Vagina (tissue), 2 donors: Measurements from ENCODE around the gene ITPR1. TPM values are rescaled to one million over a fixed set of nuclear protein-coding genes. Genes with fewer than 3 reads are reported as not detected.

ENCODE experiments used
- DNase-seq, 2 donors: peaks; one replicate each; pipeline ENCODE4 v3.0.0-alpha.2; 2017; ENCODE audit errors: extremely low spot score in 2 of 2
- H3K27ac ChIP-seq: fragments of 200-600 bp; sonication (generic); one replicate; pipeline ENCODE4 v1.5.1; 2019
- H3K27me3 ChIP-seq: fragments of 200-600 bp; sonication (generic); one replicate; pipeline ENCODE4 v1.5.1; 2019
- H3K36me3 ChIP-seq, 2 donors: fragments of 200-600 bp; sonication (generic); one replicate each; pipeline ENCODE4 v1.5.1; 2017 to 2019
- H3K4me1 ChIP-seq: fragments of 200-600 bp; sonication (generic); one replicate; pipeline ENCODE4 v1.5.1; 2019
- H3K4me3 ChIP-seq, 2 donors: fragments of 200-600 bp; sonication (generic); 1 replicate in 1 of 2; 2 replicates in 1 of 2; pipeline ENCODE4 v1.5.1; 2016 to 2019
- H3K9me3 ChIP-seq: fragments of 200-600 bp; sonication (generic); one replicate; pipeline ENCODE4 v1.5.1; 2019
- POLR2A ChIP-seq, 2 donors: fragments of 450-650 bp; IDR thresholded peaks; one replicate each; pipeline ENCODE4 v1.6.1; 2017; ENCODE audit warnings: antibody characterized with exemption in 2 of 2, mild to moderate bottlenecking in 2 of 2, moderate library complexity in 2 of 2
- POLR2AphosphoS5 ChIP-seq, 2 donors: sonication (generic); formaldehyde crosslinking; IDR thresholded peaks; one replicate each; pipeline ENCODE4 v1.9.0; 2017; ENCODE audit warnings: antibody characterized with exemption in 2 of 2, mild to moderate bottlenecking in 2 of 2, low read depth in 1 of 2; ENCODE audit not compliant: insufficient read depth in 1 of 2
- intact Hi-C: fragments of 100-400 bp; cut with DNase I; formaldehyde crosslinking; loops from one replicate; pipeline ENCODE4 v1.15.1; 2023
- total RNA-seq: library from RNA; depleted of rRNA; stranded (reverse); fragments of >200 nt; gene quantifications from one replicate; pipeline ENCODE4 v1.2.3, GENCODE V29; 2016
- TF ChIP-seq, protein P1 (sequence below), 3 experiments: fragments of 450-650 bp in 2 of 3; fragments of 200-600 bp in 1 of 3; sonication (generic) in 1 of 3; IDR thresholded peaks; one replicate each; pipeline ENCODE4 v1.5.1; 2017 to 2019; ENCODE audit warnings: antibody characterized with exemption in 3 of 3, mild to moderate bottlenecking in 2 of 3, moderate library complexity in 2 of 3

ITPR1 gene
- total RNA-seq, 1 donor from 2014 or later = 108 TPM

DNA sequence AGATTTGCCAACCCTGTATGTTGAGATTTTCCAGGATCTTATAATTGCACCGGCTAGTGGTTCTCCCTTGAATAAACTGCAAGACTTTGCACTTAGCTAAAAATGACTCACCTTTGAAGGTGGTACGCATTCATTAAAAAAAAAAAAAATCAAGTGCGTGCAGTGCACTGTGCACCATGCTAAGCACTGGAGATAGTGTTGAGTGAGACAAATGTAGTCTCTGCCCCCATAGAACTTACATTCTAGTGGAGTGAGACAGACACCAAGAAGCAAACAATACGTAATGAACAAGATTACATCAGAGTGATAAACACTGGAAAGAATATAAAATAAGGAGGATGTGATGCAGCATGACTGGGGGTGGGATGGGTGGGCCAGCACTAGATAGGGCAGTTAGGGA, 69.4 kb downstream of the ITPR1 start:
- H3K9me3 ChIP-seq = no peaks in the 10 kb centered on the region
- DNase-seq = no peak
- intact Hi-C loops = no loop called here
- no peak overlapping the region for H3K4me3 ChIP-seq
- no peak for TF ChIP-seq POLR2A (IDR thresholded peaks at IDR 0.05)
- TF ChIP-seq, protein P1, sequence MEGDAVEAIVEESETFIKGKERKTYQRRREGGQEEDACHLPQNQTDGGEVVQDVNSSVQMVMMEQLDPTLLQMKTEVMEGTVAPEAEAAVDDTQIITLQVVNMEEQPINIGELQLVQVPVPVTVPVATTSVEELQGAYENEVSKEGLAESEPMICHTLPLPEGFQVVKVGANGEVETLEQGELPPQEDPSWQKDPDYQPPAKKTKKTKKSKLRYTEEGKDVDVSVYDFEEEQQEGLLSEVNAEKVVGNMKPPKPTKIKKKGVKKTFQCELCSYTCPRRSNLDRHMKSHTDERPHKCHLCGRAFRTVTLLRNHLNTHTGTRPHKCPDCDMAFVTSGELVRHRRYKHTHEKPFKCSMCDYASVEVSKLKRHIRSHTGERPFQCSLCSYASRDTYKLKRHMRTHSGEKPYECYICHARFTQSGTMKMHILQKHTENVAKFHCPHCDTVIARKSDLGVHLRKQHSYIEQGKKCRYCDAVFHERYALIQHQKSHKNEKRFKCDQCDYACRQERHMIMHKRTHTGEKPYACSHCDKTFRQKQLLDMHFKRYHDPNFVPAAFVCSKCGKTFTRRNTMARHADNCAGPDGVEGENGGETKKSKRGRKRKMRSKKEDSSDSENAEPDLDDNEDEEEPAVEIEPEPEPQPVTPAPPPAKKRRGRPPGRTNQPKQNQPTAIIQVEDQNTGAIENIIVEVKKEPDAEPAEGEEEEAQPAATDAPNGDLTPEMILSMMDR (IDR thresholded peaks at IDR 0.05) = no peak
- no peak for TF ChIP-seq POLR2AphosphoS5 (IDR thresholded peaks at IDR 0.05; ENCODE audit: insufficient read depth in 1 of 2, low read depth in 1 of 2)
- H3K36me3 ChIP-seq = no peaks in the 10 kb centered on the region
- no peak overlapping the region for H3K27ac ChIP-seq
- H3K4me1 ChIP-seq = peaks cover 5% of the 10 kb centered on the region
- no peaks in the 10 kb centered on the region for H3K27me3 ChIP-seq

DNA sequence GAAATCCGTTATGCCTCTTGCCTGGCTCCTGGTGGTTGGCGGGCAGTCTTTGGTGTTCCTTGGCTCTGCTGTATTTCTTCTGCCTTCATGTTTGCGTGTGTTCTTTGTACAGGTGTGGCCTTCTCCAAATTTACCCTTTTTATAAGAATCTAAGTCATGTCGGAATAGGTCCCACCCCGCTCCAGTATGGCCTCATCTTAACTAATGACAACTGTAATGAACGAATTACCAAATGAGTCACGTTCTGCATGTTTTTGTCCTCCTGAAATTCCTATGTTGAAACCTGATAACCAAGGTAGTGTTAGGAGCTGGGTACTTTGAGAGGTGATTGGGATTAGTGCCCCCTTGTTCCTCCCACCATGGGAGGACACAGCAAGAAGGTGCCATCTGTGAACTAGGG, 71.1 kb downstream of the ITPR1 start:
- Histone ChIP-seq H3K4me3 (no peak overlapping the region), H3K4me1 (peaks cover 5% of the 10 kb centered on the region), H3K9me3 (no peaks in the 10 kb centered on the region), H3K27ac (no peak overlapping the region), H3K36me3 (no peaks in the 10 kb centered on the region), H3K27me3 (no peaks in the 10 kb centered on the region)
- TF ChIP-seq POLR2AphosphoS5 (IDR thresholded peaks at IDR 0.05; ENCODE audit: insufficient read depth in 1 of 2, low read depth in 1 of 2) (no peak), POLR2A (IDR thresholded peaks at IDR 0.05) (no peak)
- TF ChIP-seq, protein P1 (IDR thresholded peaks at IDR 0.05) = no peak
- intact Hi-C loops = no loop called here
- DNase-seq = no peak

DNA sequence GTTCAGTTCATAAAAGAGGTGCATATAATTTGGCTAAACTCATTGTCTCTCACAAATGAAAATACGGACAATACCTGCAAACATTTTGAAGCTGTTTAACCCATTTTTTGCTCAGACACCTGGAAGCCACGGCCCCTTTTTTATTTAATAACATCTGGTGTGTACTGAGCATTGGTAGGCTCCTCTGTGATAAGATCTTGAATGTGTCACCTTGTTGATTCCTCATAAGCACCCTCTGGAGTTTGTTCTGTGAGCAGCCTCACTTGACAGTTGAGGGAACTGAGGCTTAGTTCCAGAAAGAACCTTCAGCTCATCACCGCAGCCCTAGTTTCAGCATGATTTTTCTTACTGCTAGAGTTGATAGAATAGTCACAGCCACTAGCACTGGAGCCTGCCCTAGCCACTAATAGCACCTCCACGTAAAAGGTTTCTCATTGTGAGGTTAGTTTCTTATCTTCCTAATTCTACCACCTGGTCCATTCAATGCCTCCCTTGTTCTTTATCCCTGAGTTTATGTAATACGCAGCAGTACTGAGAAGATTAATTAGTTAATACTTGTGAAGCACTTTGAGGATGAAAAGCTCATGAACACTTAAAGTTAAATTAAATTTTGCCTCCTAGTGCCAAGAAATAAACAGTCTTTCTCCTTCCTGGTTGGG, 71.9 kb downstream of the ITPR1 start:
- H3K4me1 ChIP-seq = peaks cover 5% of the 10 kb centered on the region
- no peak for DNase-seq
- H3K4me3 ChIP-seq = no peak overlapping the region
- no peaks in the 10 kb centered on the region for H3K9me3 ChIP-seq
- no peak for TF ChIP-seq POLR2A (IDR thresholded peaks at IDR 0.05)
- TF ChIP-seq, protein P1 (IDR thresholded peaks at IDR 0.05) = no peak
- TF ChIP-seq POLR2AphosphoS5 (IDR thresholded peaks at IDR 0.05; ENCODE audit: insufficient read depth in 1 of 2, low read depth in 1 of 2) = no peak
- no peaks in the 10 kb centered on the region for H3K36me3 ChIP-seq
- H3K27me3 ChIP-seq = no peaks in the 10 kb centered on the region
- intact Hi-C loops = no loop called here
- H3K27ac ChIP-seq = no peak overlapping the region

DNA sequence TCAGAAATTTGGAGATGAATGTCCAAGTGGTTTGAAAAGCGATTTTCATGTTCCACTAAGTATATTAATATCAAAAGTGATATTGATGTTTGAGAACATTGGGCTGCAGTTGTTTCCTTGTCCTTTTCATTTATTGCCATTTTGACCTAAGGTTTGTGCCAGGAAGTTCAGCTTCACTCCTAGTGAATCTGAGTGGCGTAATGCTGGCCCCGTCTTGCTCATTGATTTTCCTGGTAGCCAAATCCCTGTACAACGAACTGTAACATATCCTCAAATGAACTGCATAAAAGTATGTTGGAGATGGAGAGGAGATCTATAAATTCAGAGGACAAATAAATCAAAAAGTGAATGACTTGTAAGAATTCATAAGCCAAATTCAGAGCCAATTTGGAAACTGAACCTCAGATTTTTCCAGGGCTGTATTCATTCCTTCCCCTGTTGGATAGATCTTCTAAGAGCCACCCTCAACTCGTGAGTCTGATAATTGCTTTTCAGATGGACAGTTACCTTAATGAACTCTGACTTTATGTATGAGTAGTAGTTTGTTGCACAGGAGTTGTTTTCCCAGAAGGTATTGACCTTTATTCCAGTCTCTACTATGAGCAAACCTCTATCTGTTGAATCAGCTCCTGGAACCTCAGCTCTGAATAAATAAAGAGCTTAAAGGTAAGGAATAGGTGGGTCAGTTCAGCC, 72.8 kb downstream of the ITPR1 start:
- no peak for DNase-seq
- Histone ChIP-seq H3K27me3 (no peaks in the 10 kb centered on the region), H3K36me3 (no peaks in the 10 kb centered on the region), H3K9me3 (no peaks in the 10 kb centered on the region), H3K4me3 (no peak overlapping the region), H3K27ac (no peak overlapping the region), H3K4me1 (peaks cover 5% of the 10 kb centered on the region)
- TF ChIP-seq POLR2A (IDR thresholded peaks at IDR 0.05) (no peak), POLR2AphosphoS5 (IDR thresholded peaks at IDR 0.05; ENCODE audit: insufficient read depth in 1 of 2, low read depth in 1 of 2) (no peak)
- TF ChIP-seq, protein P1 (IDR thresholded peaks at IDR 0.05) = no peak
- intact Hi-C loops = no loop called here

DNA sequence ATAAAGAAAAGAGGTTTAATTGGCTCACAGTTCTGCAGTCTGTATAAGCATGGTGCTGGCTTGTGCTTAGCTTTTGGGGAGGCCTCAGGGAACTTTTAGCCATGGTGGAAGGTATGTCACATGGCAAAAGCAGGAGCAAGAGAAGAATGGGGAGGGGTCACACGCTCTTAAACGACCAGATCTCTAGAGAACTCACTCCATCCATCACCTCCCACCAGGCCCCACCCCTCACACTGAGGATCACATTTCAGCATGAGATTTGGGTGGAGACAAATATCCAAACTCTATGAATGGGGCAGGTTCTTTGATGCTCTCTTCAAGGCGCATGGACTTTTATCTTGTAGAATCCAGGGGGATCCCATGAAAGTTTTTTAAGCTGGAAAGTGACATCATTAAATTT, 75.7 kb downstream of the ITPR1 start:
- no peaks in the 10 kb centered on the region for H3K27me3 ChIP-seq
- TF ChIP-seq POLR2AphosphoS5 (IDR thresholded peaks at IDR 0.05; ENCODE audit: insufficient read depth in 1 of 2, low read depth in 1 of 2) (no peak), POLR2A (IDR thresholded peaks at IDR 0.05) (no peak)
- TF ChIP-seq, protein P1 (IDR thresholded peaks at IDR 0.05) = no peak
- intact Hi-C loops = no loop called here

More for the DNA sequence above, 75.7 kb downstream of the ITPR1 start:
- no peaks in the 10 kb centered on the region for H3K36me3 ChIP-seq
- H3K4me3 ChIP-seq = no peak overlapping the region
- H3K4me1 ChIP-seq = peaks cover 5% of the 10 kb centered on the region
- DNase-seq = no peak
- H3K27ac ChIP-seq = no peak overlapping the region
- H3K9me3 ChIP-seq = no peaks in the 10 kb centered on the region
